Nephron (organoid): ENCODE measurements around the gene PROSER1.
A peak's percentile ranks its signal among the peaks of the same experiment; 100 is the strongest.

Source experiments
- H3K27ac Mint-ChIP-seq, 3 experiments: 2 replicates each; pipeline ENCODE4 v1.8.0; 2020; ENCODE audit warnings: mixed read lengths in 3 of 3, mild to moderate bottlenecking in 2 of 3, moderate library complexity in 1 of 3
- H3K27me3 Mint-ChIP-seq: 2 replicates; pipeline ENCODE4 v1.8.0; 2021; ENCODE audit warnings: low read depth, mild to moderate bottlenecking, moderate library complexity, mixed read lengths
- H3K36me3 Mint-ChIP-seq: 2 replicates; pipeline ENCODE4 v1.8.0; 2020; ENCODE audit warnings: low read depth, mixed read lengths
- H3K4me1 Mint-ChIP-seq: 2 replicates; pipeline ENCODE4 v1.8.0; 2020; ENCODE audit warnings: mixed read lengths
- H3K4me3 Mint-ChIP-seq, 3 experiments: 2 replicates each; pipeline ENCODE4 v1.8.0; 2020; ENCODE audit warnings: mild to moderate bottlenecking in 3 of 3, mixed read lengths in 3 of 3, moderate library complexity in 2 of 3
- H3K9me3 Mint-ChIP-seq: 2 replicates; pipeline ENCODE4 v1.8.0; 2020; ENCODE audit warnings: mixed read lengths
- TF ChIP-seq, protein P1 (sequence below), 3 experiments: fragments of 200-600 bp; sonication (generic); IDR thresholded peaks; one replicate each; pipeline ENCODE4 v1.5.0; 2021; ENCODE audit warnings: antibody characterized with exemption in 3 of 3; ENCODE audit not compliant: unreplicated experiment in 3 of 3

The PROSER1 gene

DNA sequence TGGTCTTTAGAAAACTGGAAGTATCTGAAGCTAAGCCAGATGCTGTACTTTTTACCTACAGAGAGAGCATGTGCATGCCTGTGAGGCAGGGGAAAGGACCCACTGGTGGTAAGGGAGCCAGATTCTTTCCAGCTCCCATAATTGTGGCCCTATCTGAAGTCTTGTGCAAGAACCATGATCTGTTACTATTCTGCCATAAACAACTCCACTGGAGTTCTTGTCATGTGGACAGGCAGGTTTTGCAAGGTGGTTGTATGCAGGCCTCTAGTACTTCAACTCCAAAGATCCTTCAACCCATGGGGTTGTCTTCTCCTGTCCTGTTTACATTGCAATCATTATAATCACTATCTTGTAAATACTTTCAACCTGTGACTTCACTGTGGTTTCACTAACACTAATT lies 14.1 kb downstream of the PROSER1 start:
- H3K36me3 Mint-ChIP-seq, result peaks cover 66% of the 10 kb centered on the region
- no peaks in the 10 kb centered on the region for H3K4me1 Mint-ChIP-seq
- H3K27ac Mint-ChIP-seq, result no peak overlapping the region
- no peak overlapping the region for H3K4me3 Mint-ChIP-seq
- no peaks in the 10 kb centered on the region for H3K27me3 Mint-ChIP-seq
- TF ChIP-seq, protein P1, sequence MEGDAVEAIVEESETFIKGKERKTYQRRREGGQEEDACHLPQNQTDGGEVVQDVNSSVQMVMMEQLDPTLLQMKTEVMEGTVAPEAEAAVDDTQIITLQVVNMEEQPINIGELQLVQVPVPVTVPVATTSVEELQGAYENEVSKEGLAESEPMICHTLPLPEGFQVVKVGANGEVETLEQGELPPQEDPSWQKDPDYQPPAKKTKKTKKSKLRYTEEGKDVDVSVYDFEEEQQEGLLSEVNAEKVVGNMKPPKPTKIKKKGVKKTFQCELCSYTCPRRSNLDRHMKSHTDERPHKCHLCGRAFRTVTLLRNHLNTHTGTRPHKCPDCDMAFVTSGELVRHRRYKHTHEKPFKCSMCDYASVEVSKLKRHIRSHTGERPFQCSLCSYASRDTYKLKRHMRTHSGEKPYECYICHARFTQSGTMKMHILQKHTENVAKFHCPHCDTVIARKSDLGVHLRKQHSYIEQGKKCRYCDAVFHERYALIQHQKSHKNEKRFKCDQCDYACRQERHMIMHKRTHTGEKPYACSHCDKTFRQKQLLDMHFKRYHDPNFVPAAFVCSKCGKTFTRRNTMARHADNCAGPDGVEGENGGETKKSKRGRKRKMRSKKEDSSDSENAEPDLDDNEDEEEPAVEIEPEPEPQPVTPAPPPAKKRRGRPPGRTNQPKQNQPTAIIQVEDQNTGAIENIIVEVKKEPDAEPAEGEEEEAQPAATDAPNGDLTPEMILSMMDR (IDR thresholded peaks at IDR 0.05; ENCODE audit: unreplicated experiment in 3 of 3), result no peak
- no peaks in the 10 kb centered on the region for H3K9me3 Mint-ChIP-seq

DNA sequence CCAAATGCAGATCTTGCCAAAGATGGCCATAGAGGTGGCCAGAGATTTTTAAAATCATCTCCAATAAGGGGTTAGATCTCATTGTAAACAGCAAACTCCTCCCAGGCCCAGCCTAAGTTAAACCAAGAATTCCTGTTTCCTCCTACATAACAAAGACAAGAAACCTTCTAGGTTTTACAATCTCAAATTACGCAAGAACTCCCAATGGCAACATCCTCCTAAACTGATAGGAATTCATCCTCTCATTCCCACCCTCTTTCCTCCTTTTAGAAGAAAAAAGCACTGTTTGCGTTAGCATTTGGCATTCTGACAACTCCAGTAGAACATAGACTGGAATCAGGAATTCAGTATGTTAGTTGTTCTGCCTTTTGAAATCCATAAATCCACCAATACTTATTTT lies 14.6 kb downstream of the PROSER1 start:
- peaks cover 69% of the 10 kb centered on the region for H3K36me3 Mint-ChIP-seq
- H3K9me3 Mint-ChIP-seq, result no peaks in the 10 kb centered on the region
- H3K27ac Mint-ChIP-seq, result peak overlapping the region in 1 of 3 experiments; percentile 35
- no peaks in the 10 kb centered on the region for H3K27me3 Mint-ChIP-seq
- H3K4me1 Mint-ChIP-seq, result no peaks in the 10 kb centered on the region
- TF ChIP-seq, protein P1 (IDR thresholded peaks at IDR 0.05; ENCODE audit: unreplicated experiment in 3 of 3), result no peak
- no peak overlapping the region for H3K4me3 Mint-ChIP-seq

DNA sequence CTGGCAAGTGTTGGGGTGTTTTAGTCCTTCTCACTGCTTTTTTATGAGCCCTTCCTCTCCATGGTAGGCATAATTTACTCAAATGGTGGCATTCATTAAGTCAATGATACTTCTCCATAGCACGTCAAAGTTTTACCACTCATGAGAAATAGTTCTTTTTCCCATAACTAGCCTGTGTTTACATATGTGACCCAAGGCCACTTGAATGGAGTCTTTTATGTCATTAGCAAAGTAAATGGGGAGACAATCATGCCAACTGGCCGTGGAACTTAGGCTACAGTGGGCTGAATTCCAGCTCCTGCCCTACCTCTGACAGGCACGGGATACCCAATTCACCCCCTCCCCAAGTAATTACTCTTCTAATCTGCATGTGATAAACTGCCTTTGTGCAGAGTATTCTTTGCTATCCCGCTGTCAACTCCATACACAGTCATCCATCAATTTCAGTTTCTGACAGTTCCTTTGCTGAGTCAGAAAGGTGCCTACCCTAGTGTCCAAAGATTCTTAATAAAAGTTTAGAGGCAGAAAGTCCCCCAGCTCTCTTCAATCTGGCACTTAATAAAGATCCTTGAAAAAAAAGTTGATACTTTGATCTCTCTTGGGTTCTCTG lies 16.9 kb downstream of the PROSER1 start:
- TF ChIP-seq, protein P1 (IDR thresholded peaks at IDR 0.05; ENCODE audit: unreplicated experiment in 3 of 3), result no peak
- Mint-ChIP-seq H3K27ac (no peak overlapping the region), H3K27me3 (no peaks in the 10 kb centered on the region), H3K4me3 (no peak overlapping the region), H3K36me3 (peaks cover 66% of the 10 kb centered on the region), H3K9me3 (no peaks in the 10 kb centered on the region), H3K4me1 (no peaks in the 10 kb centered on the region)

DNA sequence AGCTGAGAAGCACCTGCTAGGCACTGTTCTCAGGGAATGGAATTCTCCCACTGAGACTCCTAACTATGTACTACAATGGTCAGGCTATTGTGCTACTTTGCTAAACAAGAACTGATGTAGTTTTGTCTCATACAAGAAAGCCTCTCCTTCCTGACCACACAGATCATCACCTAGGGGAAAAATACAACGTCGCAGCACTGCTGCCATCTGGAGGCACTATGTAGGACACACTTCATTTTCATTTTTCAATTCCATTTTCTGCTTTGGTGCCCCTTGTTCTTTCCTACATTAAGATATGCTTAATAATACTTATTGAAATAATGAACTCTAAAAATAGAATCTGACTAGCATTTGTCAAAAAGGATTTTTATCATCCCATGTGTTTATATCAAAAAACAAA lies 21.1 kb downstream of the PROSER1 start:
- Mint-ChIP-seq H3K9me3 (no peaks in the 10 kb centered on the region), H3K4me3 (no peak overlapping the region), H3K27ac (no peak overlapping the region), H3K36me3 (peaks cover 68% of the 10 kb centered on the region), H3K4me1 (no peaks in the 10 kb centered on the region), H3K27me3 (no peaks in the 10 kb centered on the region)
- TF ChIP-seq, protein P1 (IDR thresholded peaks at IDR 0.05; ENCODE audit: unreplicated experiment in 3 of 3), result peak; percentile 59 to 71 (median 61)

DNA sequence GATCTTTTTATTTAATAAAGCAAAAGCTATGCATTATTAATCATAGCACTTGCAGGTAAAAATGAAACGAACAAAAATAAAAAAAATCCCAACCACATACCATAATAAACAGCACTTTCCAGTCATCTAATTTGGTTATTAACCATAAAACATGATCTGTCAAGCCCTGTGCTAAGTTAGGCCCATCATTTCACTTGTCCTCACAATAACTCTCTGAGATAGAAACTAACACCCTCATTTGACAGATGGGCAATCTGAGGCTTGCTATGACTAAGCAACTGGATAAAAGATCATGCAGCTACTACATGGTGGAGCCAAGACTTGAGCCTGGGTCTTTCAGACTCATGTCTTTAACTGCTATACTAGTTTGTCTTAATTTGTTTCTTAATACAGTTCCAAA lies 21.8 kb downstream of the PROSER1 start:
- Mint-ChIP-seq H3K36me3 (peaks cover 68% of the 10 kb centered on the region), H3K27ac (no peak overlapping the region), H3K9me3 (no peaks in the 10 kb centered on the region), H3K27me3 (no peaks in the 10 kb centered on the region), H3K4me3 (no peak overlapping the region), H3K4me1 (no peaks in the 10 kb centered on the region)
- TF ChIP-seq, protein P1 (IDR thresholded peaks at IDR 0.05; ENCODE audit: unreplicated experiment in 3 of 3), result no peak

DNA sequence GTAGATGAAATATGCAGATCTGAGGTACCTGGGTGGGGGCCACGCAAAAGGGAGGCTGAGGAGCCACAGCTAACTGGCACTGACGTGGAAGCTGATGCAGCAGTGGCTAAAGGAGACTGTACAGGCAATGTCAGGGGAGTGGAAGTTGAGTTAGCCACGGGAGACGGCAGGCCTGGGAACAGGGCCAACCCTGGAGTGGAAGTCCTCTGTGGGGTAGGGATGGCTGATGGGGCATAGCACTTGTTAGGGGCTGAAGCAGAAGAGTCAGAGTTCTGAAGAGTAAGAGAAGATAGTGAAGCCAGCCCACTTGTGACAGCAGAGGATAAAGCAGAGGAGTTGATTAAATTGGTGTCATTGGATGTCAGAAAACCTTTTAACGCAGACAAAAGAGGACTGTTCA lies 24.4 kb downstream of the PROSER1 start:
- Mint-ChIP-seq H3K27me3 (no peaks in the 10 kb centered on the region), H3K4me1 (no peaks in the 10 kb centered on the region), H3K27ac (no peak overlapping the region), H3K36me3 (peaks cover 72% of the 10 kb centered on the region), H3K9me3 (no peaks in the 10 kb centered on the region), H3K4me3 (no peak overlapping the region)
- TF ChIP-seq, protein P1 (IDR thresholded peaks at IDR 0.05; ENCODE audit: unreplicated experiment in 3 of 3), result no peak
